Adipocyte (in vitro differentiated cells): Measurements from ENCODE around the gene RALA.

ENCODE experiments used
- DNase-seq: peaks from one replicate; pipeline ENCODE4 v3.0.0-alpha.2; 2015; ENCODE audit warnings: low read depth
- H3K27me3 ChIP-seq: replicated peaks from 2 replicates; pipeline ENCODE4 v1.7.0; 2013; ENCODE audit warnings: mild to moderate bottlenecking, low read length, moderate library complexity; ENCODE audit not compliant: control insufficient read depth, insufficient read depth
- H3K36me3 ChIP-seq: 2 replicates; pipeline ENCODE4 v1.7.0; 2013; ENCODE audit warnings: low read length, mild to moderate bottlenecking, moderate library complexity; ENCODE audit not compliant: control insufficient read depth, insufficient read depth, severe bottlenecking
- H3K4me1 ChIP-seq: 2 replicates; pipeline ENCODE4 v1.7.0; 2013; ENCODE audit warnings: mild to moderate bottlenecking, low read length, moderate library complexity; ENCODE audit not compliant: control insufficient read depth, insufficient read depth
- H3K4me3 ChIP-seq: 2 replicates; pipeline ENCODE4 v1.7.0; 2013; ENCODE audit warnings: mild to moderate bottlenecking, low read length, moderate library complexity
- H3K9ac ChIP-seq: 2 replicates; pipeline ENCODE4 v1.7.0; 2013; ENCODE audit warnings: mild to moderate bottlenecking, low read length, moderate library complexity
- H3K9me3 ChIP-seq: 2 replicates; pipeline ENCODE4 v1.7.0; 2013; ENCODE audit warnings: mild to moderate bottlenecking, low read length, moderate library complexity; ENCODE audit not compliant: control insufficient read depth

RALA gene

GRCh38 chr7:39594988-39595620 lies 28.3 kb upstream of the RALA start:
- H3K9me3 ChIP-seq, result no peaks in the 10 kb centered on the region
- peaks cover 20% of the 10 kb centered on the region for H3K4me1 ChIP-seq
- H3K36me3 ChIP-seq, result no peaks in the 10 kb centered on the region
- H3K27me3 ChIP-seq, result no peaks in the 10 kb centered on the region
- H3K4me3 ChIP-seq, result no peak overlapping the region
- peak; percentile 72 for DNase-seq
- no peak overlapping the region for H3K9ac ChIP-seq

- H3K4me1 ChIP-seq, result peaks cover 5% of the 10 kb centered on the region
- H3K4me3 ChIP-seq, result no peak overlapping the region
- no peaks in the 10 kb centered on the region for H3K27me3 ChIP-seq
- no peak for DNase-seq
- no peak overlapping the region for H3K9ac ChIP-seq
- H3K36me3 ChIP-seq, result no peaks in the 10 kb centered on the region
- no peaks in the 10 kb centered on the region for H3K9me3 ChIP-seq
These were observed 21.0 kb upstream of the RALA start for GRCh38 chr7:39602351-39602750.

DNA sequence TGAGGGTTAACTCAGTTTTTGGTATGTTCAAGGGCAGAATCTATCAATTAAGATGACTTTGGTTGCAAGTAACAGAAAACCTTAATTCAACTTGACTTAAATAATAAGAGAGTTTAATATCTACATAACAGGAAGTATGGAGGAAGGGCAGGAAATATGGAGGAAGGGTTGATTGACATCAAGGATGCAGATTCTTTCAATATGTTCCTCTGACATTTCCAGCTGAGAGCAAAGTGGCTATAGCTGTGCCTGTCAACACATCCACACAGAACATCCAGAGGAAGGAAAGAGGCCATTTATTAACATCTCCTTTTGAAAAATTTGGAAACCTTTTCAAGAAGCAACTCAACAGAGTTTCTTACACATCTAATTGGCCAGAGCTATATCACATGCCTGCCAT lies 19.4 kb upstream of the RALA start:
- no peaks in the 10 kb centered on the region for H3K36me3 ChIP-seq
- peaks cover 7% of the 10 kb centered on the region for H3K4me1 ChIP-seq
- no peak for DNase-seq
- H3K9ac ChIP-seq, result no peak overlapping the region
- H3K4me3 ChIP-seq, result no peak overlapping the region
- no peaks in the 10 kb centered on the region for H3K9me3 ChIP-seq
- H3K27me3 ChIP-seq, result no peaks in the 10 kb centered on the region

DNA sequence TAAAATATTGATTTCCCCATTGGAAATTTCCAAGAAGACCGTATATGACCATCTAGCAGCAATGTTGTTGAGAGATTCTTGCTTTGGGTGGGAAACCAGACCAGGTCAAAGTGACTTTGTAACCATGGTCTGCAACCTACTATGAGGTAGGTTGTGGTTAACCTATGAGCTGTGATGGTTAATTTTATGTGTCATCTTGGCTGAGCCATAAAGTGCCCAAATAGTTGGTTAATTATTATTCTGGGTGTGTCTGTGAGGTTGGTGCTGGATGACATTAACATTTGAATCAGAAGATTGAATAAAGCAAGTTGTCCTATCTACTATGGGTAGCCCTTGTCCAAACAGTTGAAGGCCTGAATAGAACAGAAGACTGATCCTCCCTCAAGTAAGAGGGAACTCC lies 18.3 kb upstream of the RALA start:
- no peaks in the 10 kb centered on the region for H3K27me3 ChIP-seq

DNA sequence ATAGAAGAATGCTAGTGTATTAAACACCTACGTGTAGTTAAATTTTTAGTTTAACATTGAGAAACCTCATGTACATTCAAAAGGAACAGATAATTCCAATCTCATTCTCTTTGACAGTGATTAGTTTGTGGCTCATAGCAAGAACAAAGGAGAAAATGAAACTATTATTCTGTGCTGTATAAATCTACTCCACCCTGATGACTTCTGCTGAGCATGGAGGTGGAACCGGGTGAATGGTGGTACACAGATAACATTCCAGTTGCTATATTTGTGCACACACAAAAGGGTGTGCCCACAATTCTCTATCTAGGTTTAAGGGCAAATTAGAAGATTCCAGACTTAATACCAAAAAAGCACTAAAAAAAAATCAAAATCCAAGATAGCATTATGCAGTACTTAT lies 17.0 kb upstream of the RALA start:
- DNase-seq, result no peak
- Histone ChIP-seq H3K36me3 (no peaks in the 10 kb centered on the region), H3K27me3 (no peaks in the 10 kb centered on the region), H3K9ac (no peak overlapping the region), H3K4me1 (peaks cover 19% of the 10 kb centered on the region), H3K9me3 (no peaks in the 10 kb centered on the region), H3K4me3 (peak overlapping the region; percentile 4)

More for the DNA sequence above, 18.3 kb upstream of the RALA start:
- no peak for DNase-seq
- Histone ChIP-seq H3K9ac (no peak overlapping the region), H3K9me3 (no peaks in the 10 kb centered on the region), H3K36me3 (no peaks in the 10 kb centered on the region), H3K4me3 (no peak overlapping the region), H3K4me1 (peaks cover 18% of the 10 kb centered on the region)

- Histone ChIP-seq H3K27me3 (no peaks in the 10 kb centered on the region), H3K4me3 (no peak overlapping the region), H3K36me3 (no peaks in the 10 kb centered on the region), H3K9ac (no peak overlapping the region), H3K4me1 (peaks cover 19% of the 10 kb centered on the region), H3K9me3 (no peaks in the 10 kb centered on the region)
- DNase-seq, result no peak
These were observed 16.4 kb upstream of the RALA start for GRCh38 chr7:39606941-39607340.

DNA sequence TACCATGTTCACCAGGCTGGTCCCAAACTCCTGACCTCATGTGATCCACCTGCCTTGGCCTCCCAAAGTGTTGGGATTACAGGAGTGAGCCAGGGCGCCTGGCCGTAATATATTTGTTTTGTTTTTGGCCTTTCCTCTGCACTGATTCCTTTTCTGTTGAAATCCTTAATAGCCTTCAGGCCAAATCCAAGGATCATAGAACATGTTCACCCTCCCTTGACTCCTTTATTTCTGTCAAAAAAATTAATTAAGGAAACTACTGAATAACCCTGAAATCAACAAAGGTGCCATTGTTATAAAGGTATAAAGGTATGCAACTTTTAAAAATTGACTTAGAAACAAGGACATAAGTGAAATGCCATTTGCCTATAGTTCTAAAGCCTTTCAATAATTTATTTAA lies 15.5 kb upstream of the RALA start:
- Histone ChIP-seq H3K4me1 (peaks cover 14% of the 10 kb centered on the region), H3K36me3 (no peaks in the 10 kb centered on the region), H3K9me3 (no peaks in the 10 kb centered on the region), H3K27me3 (no peaks in the 10 kb centered on the region), H3K4me3 (no peak overlapping the region), H3K9ac (no peak overlapping the region)
- DNase-seq, result no peak

DNA sequence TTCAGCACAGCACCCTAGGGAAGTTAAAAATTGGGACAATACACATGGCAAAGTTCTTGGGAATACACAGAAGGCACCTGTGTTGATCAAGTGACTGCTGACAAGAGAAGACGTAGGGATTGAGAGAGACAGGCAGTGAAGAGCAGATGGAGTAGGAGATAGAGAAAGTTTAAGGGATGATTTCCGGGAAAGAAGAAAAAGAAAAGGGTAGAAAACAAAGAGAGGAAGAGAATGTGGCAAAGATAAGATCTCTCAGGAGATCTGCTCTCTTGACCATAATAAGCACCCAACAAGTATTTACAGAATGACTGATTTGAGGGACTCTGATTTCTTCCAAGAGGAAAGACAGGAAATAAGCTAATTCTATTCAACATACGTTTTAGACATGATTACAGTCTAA lies 15.1 kb upstream of the RALA start:
- Histone ChIP-seq H3K4me3 (no peak overlapping the region), H3K4me1 (peaks cover 14% of the 10 kb centered on the region), H3K9me3 (no peaks in the 10 kb centered on the region), H3K36me3 (no peaks in the 10 kb centered on the region), H3K9ac (no peak overlapping the region), H3K27me3 (no peaks in the 10 kb centered on the region)
- no peak for DNase-seq

DNA sequence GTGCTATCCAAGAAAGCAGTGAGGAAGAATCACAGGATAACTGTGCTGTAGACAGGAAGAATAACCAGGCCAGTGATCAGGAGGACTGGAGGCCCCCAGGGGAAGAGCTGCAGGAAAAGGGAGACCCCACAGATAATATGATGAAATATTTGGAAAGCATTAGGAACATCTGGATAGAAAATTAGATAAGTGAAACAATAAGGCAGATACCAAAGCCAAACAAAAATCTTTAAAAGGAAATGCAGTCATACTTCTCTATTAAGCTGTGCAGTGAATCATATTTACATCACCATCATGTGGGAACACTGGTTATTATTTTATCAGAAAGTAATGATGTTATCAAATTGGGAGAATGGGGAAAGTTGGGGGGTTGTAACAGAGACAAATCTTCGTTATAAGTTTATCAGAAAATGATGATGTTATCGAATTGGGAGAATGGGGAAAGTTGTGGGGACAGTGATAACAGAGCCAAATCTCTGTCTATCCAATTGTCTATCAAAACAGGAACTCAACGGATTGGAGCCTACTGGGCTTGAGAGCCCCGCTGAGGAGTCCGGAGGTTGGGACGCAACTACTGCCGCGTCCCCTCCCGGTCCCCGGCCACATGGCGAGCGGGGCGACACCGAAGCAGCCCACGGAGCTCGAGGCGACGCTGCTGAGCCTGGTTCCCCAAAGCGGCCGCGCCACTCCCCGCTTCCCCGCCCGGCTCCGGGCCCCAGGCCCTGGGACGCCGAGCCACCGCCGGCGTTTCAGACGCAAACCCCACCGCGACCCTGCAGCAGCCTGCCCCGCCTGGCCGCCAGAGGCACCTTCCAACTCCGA lies 14.0 kb upstream of the RALA start:
- no peaks in the 10 kb centered on the region for H3K27me3 ChIP-seq
- H3K4me3 ChIP-seq, result peak overlapping the region; percentile 75
- H3K36me3 ChIP-seq, result no peaks in the 10 kb centered on the region
- H3K4me1 ChIP-seq, result peaks cover 14% of the 10 kb centered on the region
- no peaks in the 10 kb centered on the region for H3K9me3 ChIP-seq
- DNase-seq, result peak; percentile 68
- peak overlapping the region; percentile 79 for H3K9ac ChIP-seq

- H3K9ac ChIP-seq, result peak overlapping the region; percentile 79
- peak overlapping the region; percentile 75 for H3K4me3 ChIP-seq
- no peaks in the 10 kb centered on the region for H3K36me3 ChIP-seq
- no peaks in the 10 kb centered on the region for H3K9me3 ChIP-seq
- H3K4me1 ChIP-seq, result peaks cover 14% of the 10 kb centered on the region
- DNase-seq, result no peak
- H3K27me3 ChIP-seq, result no peaks in the 10 kb centered on the region
These were observed 13.5 kb upstream of the RALA start for GRCh38 chr7:39609935-39610263.

DNA sequence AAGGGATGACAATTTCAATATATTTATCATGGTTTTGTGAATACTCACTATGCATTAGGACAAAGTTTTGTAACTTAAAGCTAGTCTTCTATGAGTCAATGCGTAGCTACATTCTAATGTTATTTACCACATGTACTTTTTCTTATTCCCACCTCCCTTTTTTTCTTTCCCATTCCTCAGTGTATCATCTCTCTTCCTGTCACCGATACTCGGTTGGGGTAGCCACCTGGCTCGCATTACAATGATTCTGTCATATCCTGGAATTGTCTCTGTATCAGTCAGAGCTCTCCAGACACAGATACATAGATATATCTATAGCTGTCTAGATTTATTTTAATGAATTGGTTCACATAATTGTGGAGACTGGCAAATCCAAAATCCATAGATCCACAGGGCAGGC lies 9.8 kb upstream of the RALA start:
- DNase-seq, result no peak

More for the DNA sequence above, 9.8 kb upstream of the RALA start:
- Histone ChIP-seq H3K9me3 (no peaks in the 10 kb centered on the region), H3K27me3 (no peaks in the 10 kb centered on the region), H3K36me3 (no peaks in the 10 kb centered on the region), H3K9ac (no peak overlapping the region), H3K4me3 (no peak overlapping the region), H3K4me1 (peaks cover 14% of the 10 kb centered on the region)
